Endodermal cell (in vitro differentiated cells): ENCODE measurements around the gene ZNF76. TPM values are rescaled to one million over a fixed set of nuclear protein-coding genes. Genes with fewer than 3 reads are reported as not detected.

ENCODE experiments used
- total RNA-seq, 2 donors: library from RNA; stranded (reverse); fragmentation: NEBNext Ultra II Directional in 1 of 2; extraction: Animal tissue kit (Norgen Biotek cat#: 25700) in 1 of 2; gene quantifications; 2 replicates in 1 of 2; 3 replicates in 1 of 2; pipeline ENCODE4 v1.2.1, GENCODE V29; 2021

ZNF76 gene
- total RNA-seq, 2 donors from 2014 or later = 39.0 to 42.9 TPM

Other genes with a start within 250 kb of the ZNF76 start
- not detected for gene TCP11, start 118.4 kb upstream of the ZNF76 start, total RNA-seq
- gene SCUBE3, start 45.8 kb upstream of the ZNF76 start, total RNA-seq = under 1 TPM; 0.27 to 0.86 TPM
- 1 to 10 TPM; 6.3 to 6.8 TPM for gene DEF6, start 38.1 kb downstream of the ZNF76 start, total RNA-seq
- gene PPARD, start 82.8 kb downstream of the ZNF76 start, total RNA-seq = 10 to 100 TPM; 10.9 to 11.5 TPM
- gene FANCE, start 192.6 kb downstream of the ZNF76 start, total RNA-seq = 10 to 100 TPM; 13.5 to 16.4 TPM
- 1,000 to 10,000 TPM; 1,411 to 1,652 TPM for gene RPL10A, start 208.7 kb downstream of the ZNF76 start, total RNA-seq
- 10 to 100 TPM; 22.7 to 29.2 TPM for gene TEAD3, start 237.3 kb downstream of the ZNF76 start, total RNA-seq